Activated CD4-positive, alpha-beta T cell treated with anti-CD3 and anti-CD28 coated beads, Interleukin-2, amount 50 U/mL, for 1 hour (primary cell): ENCODE measurements around the gene ACP6.
"Not testable (repeated sequence)": the region's sequence is repeated elsewhere in the genome, so short reads cannot be mapped to it uniquely, and the experiment has no call there.

Experiments used
- DNase-seq: peaks from one replicate; pipeline ENCODE4 v3.0.0-alpha.2; 2020

The ACP6 gene

DNA sequence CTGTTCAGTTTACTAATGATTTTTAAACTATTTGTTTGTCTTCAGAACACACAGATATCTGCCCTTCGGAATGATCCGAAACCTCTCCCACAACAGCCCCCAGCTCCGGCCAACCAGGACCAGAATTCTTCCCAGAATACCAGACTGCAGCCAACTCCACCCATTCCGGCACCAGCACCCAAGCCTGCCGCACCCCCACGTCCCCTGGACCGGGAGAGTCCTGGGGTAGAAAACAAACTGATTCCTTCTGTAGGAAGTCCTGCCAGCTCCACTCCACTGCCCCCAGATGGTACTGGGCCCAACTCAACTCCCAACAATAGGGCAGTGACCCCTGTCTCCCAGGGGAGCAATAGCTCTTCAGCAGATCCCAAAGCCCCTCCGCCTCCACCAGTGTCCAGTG is 51.6 kb downstream of the ACP6 start:
- DNase-seq: no peak

DNA sequence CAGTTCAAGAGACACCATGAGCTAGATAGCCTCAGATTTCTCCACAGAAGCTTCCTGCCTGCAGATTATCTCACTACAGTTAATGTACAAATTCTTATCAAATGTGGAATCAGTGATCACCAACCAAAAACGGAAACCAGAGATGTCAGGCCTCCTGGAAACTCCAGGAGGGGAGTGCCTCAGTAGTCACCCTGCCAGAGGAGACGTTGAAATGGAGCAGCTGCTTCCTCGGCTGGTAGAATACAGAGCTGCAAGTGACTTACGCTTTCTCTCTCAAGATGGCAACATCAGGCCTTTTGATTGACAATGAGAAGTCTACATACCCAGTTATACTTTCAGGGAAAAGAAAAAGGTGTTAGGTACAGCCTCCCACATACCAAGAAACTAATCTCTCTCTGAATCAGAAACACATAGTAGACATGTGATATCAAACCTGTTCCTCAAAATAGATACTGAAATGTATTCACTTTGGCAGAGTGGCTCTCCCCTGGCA is 52.2 kb downstream of the ACP6 start:
- DNase-seq: no peak

DNA sequence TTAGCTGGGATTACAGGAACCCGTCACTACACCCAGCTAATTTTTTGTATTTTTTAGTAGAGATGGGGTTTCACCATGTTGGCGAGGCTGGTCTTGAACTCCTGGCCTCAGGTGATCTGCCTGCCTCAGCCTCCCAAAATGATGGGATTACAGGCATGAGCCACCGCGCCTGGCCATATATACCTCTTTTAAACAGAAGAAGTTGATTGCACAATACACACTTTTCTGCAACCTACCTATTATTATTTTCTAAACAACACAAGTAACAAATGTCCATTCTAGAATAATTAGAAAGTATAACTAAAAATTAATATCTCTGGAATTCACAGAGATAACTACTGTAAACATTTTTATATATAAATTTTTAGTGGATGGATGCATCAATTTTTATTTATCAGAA is 55.4 kb downstream of the ACP6 start:
- DNase-seq: not testable (repeated sequence)

DNA sequence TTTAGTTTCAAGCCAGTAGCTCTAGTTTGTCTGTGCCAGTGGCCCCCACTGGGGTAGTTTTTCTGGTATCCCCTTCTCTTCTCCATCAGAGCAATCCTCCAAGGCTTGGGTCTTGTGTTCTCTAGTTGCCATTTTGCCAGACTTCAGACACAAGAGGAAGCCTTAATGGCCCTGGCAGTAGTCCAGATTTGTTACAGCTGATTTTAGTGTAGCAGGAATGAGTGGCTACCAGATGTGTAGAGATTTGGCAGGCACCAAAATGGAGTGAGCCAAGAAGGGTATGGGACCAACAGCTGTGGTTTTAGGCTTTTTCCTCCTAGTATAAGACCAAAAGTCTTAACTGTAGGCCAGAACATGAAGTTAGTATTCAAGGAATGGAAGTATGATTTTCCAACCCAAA is 56.8 kb downstream of the ACP6 start:
- DNase-seq: no peak

DNA sequence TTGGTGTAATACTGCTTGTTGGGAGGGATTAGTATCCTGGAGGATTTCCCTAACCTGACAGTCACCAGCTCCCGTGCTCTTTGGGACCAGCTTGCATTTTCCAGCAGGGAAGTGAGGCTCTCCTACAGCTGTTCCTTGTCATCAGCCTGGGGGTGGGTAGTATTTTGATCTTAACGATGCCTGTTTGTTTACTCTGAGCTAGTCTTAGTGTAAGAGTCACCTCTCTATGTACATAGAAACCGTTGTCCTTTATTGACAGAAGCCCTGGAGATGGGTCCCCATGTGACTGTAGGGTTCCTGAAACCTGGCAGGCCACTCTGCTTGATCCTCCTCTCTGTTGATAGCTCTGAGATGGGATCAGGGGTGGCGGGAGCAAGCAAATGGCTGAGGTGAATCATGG is 58.0 kb downstream of the ACP6 start:
- no peak for DNase-seq

DNA sequence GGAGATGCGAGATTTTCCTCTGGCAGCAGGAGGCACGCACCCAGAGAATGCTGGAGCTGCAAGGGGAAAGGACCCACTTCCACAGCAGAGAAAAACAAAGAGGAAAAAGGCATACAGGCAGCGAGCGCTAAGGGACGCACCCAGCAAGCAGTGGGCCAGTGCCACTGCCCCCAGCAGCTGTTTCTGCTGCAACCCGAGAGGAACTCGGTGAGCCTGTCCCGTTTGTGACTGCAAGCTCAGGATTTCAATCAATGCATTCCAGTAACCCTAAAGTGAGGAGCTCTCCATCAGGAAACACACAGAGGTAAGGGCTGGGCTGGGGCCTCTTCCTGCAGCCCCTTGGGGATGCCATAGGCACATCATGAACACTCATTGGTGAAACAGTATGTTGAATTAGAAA is 58.7 kb downstream of the ACP6 start:
- DNase-seq: no peak

DNA sequence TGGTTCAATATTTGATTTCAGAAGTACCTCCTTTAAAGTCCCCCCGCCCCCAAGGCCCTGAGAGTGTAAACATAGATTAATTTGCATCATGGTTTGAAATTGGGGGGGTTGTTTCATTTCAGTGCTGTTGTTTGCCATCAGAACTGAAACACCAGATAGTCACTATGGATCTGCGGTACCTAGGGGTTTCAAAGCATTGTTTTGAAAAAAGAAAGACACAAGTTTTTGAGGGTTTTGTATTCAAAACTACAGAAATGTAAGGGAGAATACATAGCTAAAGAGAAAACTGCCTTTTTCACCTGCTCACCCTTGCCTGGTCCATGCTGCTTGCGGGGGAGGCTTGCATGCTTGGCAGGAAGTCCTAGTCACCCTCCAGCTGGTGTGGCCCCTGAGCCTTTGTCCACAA is 59.3 kb downstream of the ACP6 start:
- no peak for DNase-seq

DNA sequence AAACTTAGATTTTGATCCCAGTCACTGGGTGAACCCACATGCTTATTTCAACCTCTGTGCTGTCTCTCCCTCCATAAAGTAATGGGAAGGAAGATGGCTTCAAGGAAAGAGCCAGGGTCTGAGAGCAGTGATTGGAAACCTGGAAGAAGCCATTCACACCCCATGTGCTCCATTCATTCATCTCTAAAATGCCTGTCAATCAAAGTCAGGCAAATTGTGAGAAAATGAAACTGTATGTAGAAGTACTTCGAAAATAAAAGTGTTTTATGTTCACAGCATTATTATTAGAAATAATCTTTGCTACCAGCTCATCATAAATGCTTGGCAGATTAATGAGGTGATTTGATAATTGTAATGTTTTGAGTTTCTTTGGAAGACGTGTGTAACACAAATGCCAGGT is 61.0 kb downstream of the ACP6 start:
- DNase-seq: no peak

DNA sequence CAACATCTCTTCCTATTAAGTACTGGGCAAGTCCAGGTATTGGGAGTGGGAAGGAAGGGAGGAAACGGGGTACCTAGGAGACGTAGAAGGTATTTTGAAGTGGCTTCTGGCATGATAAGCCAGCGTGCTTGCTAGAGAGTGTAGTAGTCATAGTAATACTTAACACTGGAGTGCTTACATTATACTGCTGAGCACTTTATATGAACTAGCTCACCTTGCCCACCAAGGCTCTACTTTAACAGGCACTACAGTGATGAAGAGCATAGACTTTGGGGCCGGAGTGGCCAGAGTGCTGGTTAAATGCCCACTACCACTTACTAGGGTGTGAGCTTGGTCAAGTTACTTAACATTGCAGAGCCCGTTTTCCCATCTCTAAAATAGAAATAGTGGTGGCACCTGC is 61.7 kb downstream of the ACP6 start:
- no peak for DNase-seq

DNA sequence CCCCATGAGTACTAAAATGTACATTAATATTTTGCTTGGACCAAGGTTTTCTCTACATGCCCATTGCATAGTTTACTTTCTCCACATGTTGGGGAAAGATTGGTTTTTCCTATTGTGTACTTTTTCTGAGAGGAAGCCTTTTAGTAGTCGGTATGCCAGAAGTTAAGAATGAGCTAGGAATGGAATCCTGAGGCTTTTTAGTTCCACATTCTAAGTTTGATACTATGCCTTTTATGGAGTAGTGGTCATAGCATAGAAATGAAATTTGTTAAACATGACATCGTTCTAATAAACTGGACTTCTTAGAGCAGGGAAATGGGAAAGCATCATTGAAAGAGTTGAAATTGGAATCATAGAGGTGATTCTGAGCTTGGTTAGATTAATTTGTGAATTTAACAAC is 64.7 kb downstream of the ACP6 start:
- DNase-seq: no peak

DNA sequence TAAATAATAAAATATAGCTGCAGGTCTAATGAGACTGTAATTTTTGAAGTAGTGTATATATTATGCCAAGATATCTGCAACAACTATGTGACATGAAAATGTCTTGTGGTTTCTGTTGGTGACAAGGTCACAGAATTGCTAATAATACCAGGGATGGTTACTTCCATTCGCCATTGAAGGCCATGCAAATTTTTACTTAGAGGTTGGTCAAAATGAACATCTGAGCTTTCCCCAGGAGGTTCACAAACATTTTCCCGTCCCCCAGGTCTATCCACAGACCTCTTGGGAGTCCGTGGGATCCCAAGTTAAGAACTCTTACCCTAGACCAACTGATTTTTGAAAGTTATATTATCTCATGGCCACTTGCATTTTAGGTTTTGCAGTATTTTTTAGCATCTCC is 66.3 kb downstream of the ACP6 start:
- no peak for DNase-seq

DNA sequence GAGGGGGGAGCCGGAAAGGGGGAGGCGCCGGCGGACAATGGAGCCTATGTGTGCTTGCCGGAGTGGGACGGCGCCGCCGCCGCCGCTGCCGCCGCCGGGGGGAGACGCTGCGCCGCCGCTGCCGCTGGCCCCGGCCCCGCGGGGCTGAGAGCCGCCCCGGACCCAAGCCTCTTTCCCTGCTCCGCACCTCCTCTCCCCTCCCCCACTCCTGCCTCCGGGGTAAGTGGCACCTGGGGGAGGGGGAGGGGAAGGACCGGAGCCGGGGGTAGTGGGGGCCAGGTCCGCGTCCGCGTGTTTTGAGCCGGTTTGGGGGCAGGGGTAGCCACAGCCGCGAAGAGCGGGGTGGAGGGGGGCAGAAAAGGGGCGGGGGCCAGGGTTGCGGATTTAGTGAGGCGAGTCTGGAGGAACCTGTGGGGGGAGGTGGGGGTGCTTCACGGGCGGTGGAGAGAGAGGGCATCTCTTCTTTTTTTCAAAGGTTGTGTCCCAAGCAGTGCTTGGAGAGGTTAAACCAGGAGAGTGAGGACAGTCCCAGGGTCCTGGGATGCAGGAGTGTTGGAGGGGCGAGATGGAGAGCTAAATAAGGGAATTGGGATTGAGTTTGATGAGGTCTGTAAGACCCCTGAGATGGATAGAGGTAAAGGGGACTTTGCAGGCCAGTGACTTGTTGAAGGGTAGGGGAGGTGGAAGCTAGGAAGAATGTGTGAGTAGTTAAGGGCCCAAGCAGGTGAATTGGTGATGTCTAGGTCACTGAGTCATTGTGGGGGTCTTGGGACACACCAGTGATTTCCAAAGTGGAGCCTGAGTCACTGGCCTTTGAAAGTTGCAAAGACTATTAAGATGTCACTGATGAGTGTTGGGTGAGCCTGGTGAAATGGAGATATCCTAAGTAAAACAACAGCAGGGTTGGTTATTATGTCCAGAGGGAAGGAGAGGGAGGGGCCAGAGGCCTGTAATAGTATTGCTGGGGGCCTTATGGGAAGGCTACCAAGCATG is 69.9 kb downstream of the ACP6 start:
- no peak for DNase-seq

DNA sequence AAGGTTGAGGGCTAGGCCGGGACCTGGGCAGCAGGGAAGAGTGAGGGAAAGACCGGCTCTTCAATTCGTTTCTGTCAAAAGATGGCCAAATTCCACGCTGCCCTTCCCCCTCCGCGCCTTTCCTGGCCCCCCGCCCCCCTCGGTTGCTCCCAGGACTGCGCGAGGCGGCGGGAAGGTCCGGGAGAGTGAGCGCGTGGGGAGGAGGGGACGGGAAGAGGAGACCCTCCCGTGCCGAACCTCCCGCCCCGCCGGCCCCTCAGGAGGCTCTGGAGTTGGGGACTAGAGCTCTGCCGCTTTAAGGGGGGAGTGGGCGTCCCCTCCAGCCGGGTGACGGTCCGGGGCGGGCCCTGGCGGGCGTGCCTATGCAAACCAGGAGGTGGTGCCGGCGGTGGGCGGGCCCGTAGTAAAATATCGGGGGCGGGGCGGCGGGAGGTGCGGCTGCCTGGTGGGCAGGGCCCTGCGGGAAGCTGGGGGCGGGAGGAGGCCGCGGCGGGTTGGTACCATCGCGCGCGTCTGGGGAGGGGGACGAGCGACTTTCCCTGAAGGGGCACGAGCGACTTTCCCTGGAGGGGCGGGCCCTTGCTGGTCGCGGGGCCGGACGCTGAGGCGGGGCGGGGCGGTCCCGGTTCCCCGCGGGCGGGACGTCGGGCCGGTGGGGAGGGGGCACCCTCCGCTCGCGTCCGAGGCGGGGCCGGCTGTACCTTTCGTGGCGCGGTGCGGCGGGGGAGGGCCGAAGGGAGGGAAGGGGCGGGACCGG is 70.8 kb downstream of the ACP6 start:
- DNase-seq: peak; percentile 98

DNA sequence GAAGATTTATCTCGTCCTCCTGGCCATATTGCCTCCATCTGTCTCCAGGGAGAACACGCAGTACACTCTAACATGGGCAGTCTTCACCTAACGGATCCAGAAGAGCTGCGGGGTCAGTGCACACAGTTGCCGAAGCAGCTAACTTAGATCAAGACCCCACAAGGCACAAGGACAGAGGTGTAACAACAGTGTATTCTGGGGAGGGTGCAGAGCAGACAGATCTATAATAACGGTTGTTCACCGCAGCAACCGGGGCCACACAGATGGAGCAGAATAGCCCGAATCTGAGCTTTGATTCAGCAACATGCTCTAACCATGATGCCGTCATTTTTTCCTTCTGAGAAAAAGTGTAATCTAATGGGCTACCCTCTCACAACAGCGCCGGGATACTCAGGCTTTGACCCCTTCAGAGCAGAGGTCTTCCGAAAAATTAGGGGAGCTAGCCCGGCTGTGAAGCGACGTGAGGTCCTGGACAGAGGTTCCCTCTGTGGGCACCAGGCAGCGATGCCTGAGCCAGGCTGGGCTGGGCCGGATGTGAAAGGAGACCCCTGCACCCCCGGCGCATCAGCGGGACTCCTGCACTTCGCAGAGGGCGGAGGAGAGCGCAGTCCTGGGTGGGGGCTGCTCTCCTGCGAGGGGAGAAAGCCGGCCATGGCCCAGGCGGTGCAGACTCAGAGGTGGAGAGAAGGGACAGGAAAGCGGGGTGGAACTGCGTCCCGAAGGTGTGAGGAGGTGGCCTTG is 71.5 kb downstream of the ACP6 start:
- peak; percentile 27 for DNase-seq

DNA sequence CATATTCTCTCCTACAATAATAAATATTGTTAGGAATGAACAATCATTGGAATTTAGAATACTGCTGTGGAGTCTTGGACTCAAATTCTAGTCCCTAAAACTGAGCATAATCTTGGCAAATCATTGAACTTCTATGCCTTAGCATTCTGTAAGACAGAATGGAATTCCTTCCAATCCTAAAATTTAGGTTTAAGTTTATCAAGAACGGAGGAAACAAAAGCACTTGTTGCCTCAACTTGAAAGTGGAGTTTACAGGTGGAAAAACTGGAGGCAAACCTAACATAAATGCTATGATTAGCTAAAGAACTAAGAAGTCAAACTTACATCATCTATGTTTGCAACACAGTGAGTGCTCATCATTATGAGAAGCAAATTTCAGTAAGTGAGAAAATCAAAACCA is 73.3 kb downstream of the ACP6 start:
- no peak for DNase-seq
